BLaER1 (cell line): ENCODE results near the gene C13orf46.
A peak's percentile ranks its signal among the peaks of the same experiment; 100 is the strongest.
"Not testable (repeated sequence)": the region's sequence is repeated elsewhere in the genome, so short reads cannot be mapped to it uniquely, and the experiment has no call there.

ENCODE experiments used
- H3K27ac ChIP-seq: shearing (Covaris generic); formaldehyde crosslinking; 2 replicates; pipeline ENCODE4 v1.8.1; 2022
- H3K27me3 ChIP-seq: shearing (Covaris generic); formaldehyde crosslinking; 2 replicates; pipeline ENCODE4 v1.8.1; 2022
- H3K36me3 ChIP-seq: shearing (Covaris generic); formaldehyde crosslinking; 2 replicates; pipeline ENCODE4 v1.8.1; 2022
- H3K4me1 ChIP-seq: shearing (Covaris generic); formaldehyde crosslinking; 2 replicates; pipeline ENCODE4 v1.8.1; 2022
- H3K4me2 ChIP-seq: shearing (Covaris generic); formaldehyde crosslinking; 2 replicates; pipeline ENCODE4 v1.8.1; 2022
- H3K4me3 ChIP-seq: shearing (Covaris generic); formaldehyde crosslinking; 2 replicates; pipeline ENCODE4 v1.8.1; 2022
- H3K9ac ChIP-seq: shearing (Covaris generic); formaldehyde crosslinking; 2 replicates; pipeline ENCODE4 v1.8.1; 2022
- H3K9me3 ChIP-seq: shearing (Covaris generic); formaldehyde crosslinking; 2 replicates; pipeline ENCODE4 v1.8.1; 2022
- H4K20me1 ChIP-seq: shearing (Covaris generic); formaldehyde crosslinking; 2 replicates; pipeline ENCODE4 v1.8.1; 2022
- Cebpa-rat ChIP-seq: shearing (Covaris generic); IDR thresholded peaks from 2 replicates; pipeline ENCODE4 v1.8.1; 2022

Gene C13orf46

DNA sequence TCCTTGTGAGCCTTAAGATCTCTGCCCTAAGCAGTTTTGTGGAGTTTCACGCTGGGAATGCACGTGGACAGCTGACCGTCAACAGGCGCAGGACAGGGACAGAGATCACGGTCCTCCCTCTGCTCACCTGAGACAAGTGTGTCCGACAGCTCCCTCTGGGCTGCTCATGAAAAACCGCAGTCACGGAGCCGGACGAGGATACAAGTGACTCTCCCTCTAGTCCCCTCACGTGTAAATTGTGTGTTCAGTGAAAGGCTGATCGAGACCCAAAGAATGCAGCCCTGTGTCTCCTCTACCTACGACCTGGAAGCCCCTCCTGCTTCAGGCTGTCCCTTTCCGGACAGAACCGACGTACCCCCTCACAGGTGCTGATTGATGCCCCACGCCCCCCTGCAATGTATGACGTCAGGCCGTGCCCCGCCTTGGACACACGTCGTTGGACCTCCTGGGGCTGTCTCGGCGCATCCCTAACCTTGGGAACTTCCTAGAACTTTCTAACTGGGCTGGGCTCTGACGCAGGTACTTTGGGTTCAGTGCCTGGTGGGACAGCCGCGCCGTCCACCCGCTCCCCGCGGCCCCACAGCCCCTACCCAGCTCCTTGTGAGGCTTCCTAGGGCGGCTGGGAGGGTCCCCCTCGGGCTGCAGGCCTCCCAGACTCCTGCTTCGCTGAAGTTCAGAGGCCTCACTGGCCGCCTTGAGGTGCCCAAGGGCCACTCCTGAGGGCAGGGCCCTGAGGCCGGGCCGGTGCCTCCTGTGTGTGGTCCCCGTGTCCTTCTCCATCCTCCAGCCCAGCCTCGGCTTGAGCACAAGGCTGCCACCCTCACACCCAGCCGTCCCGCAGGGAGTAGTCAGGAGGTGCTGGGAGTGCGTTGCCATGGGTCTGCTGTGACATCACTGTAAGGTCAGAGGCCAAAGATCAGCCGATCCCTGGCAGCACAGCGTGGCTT, at the start of gene C13orf46:
TSS of gene C13orf46 (minus strand) at position 859 of the 947 bp plus-strand sequence. CDS start at position 780, 79 bp downstream.
- H3K4me1 ChIP-seq, result no peaks in the 10 kb centered on the region
- TF ChIP-seq Cebpa-rat, result no peak
- no peak within 1 kb of the TSS for H3K4me2 ChIP-seq
- no peak within 1 kb of the TSS for H3K9ac ChIP-seq
- H3K9me3 ChIP-seq, result no peaks in the 10 kb centered on the region
- H3K27me3 ChIP-seq, result no peaks in the 10 kb centered on the region
- no peak within 1 kb of the TSS for H3K4me3 ChIP-seq
- peaks cover 70% of the 10 kb centered on the region for H3K36me3 ChIP-seq
- H3K27ac ChIP-seq, result no peak within 1 kb of the TSS
- H4K20me1 ChIP-seq, result peaks cover 43% of the 10 kb centered on the region

DNA sequence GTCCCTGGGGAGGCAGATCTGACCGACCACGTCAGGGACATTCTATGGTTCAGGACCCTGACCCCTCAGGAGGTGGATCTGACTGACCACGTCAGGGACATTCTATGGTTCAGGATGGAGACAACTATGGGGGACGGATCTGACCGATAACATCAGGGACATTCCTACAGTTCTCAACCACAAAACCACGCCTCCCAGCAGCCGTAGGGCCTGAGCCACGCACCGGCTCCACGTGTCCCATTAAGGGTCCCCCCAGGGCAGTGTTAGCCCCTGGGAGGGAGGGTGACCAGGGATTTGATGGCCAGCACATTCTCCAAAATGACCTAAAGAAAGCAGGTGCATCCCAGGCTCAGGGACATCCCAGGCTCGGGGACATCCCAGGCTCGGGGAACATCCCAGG, 49.0 kb upstream of the C13orf46 start:
- Histone ChIP-seq H3K4me1 (peaks cover 66% of the 10 kb centered on the region), H3K27ac (no peak overlapping the region), H3K27me3 (no peaks in the 10 kb centered on the region), H3K4me3 (no peak overlapping the region), H4K20me1 (peaks cover 83% of the 10 kb centered on the region), H3K9ac (no peak overlapping the region), H3K36me3 (peaks cover 88% of the 10 kb centered on the region), H3K9me3 (no peaks in the 10 kb centered on the region), H3K4me2 (peak overlapping the region; percentile 29; the same call in 1 of the 2 replicates)
- TF ChIP-seq Cebpa-rat, result no peak

DNA sequence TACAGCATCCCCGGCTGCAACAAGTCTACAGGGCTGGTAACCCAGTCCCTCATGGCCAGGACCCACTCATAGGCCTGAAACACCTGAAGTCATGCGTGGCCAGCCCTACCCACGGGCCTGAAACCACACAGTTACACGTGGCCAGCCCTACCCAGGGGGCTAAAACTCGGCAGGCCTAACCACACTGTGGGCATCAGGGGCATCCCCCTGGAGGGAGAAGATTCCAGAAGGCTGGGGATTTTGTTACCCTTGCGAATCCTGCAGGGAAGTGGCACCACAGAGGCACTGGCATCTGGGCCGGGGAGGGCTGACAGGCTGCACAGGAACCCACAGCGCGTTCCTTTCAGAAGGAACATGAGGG, 48.4 kb upstream of the C13orf46 start:
- no peaks in the 10 kb centered on the region for H3K27me3 ChIP-seq
- H3K27ac ChIP-seq, result no peak overlapping the region
- peaks cover 83% of the 10 kb centered on the region for H4K20me1 ChIP-seq
- peaks cover 66% of the 10 kb centered on the region for H3K4me1 ChIP-seq
- H3K9ac ChIP-seq, result peak overlapping the region; percentile 38; the same call in 1 of the 2 replicates
- peak overlapping the region; percentile 29 for H3K4me2 ChIP-seq
- H3K9me3 ChIP-seq, result no peaks in the 10 kb centered on the region
- no peak overlapping the region for H3K4me3 ChIP-seq
- peaks cover 88% of the 10 kb centered on the region for H3K36me3 ChIP-seq
- no peak for TF ChIP-seq Cebpa-rat

DNA sequence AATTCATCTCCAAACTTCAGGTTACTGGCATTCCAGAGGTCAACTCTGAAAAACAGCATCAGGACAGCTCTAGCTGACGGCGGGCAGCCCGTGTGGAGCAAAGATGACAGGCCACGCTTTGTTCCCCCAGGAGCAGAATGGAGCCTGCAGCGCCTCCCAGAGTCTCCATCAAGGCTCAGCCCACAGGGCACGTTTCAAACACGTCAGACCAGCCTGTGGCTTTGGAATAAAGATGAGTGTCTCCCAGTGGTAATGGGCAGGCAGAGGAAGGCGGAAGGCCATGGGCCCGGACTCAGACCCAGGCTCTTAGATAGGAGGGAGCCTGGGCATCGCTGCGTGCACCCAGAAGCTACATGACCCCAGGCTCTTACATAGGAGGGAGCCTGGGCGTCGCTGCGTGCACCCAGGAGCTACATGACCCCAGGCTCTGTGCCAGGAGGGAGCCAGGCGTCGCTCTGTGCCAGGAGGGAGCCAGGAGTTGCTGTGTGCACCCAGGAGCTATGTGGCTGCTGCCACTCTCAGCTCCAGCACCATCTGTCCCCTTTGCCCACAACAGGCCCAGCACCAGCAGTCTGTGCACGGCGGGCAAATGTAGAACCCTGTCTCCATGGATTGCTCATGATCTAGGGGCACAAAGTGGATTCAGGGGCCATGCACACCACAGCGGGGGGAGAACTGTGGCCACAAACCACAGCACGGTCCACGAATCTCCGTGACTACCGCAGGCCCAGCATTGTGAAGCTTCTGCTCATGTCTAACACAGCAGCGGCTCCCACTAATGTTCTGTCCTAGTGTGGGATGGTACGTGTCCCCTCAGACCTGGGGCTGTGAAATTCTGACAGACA, 47.8 kb upstream of the C13orf46 start:
- peak overlapping the region; percentile 29 for H3K4me2 ChIP-seq
- peaks cover 80% of the 10 kb centered on the region for H4K20me1 ChIP-seq
- H3K27me3 ChIP-seq, result no peaks in the 10 kb centered on the region
- peaks cover 62% of the 10 kb centered on the region for H3K4me1 ChIP-seq
- H3K27ac ChIP-seq, result no peak overlapping the region
- H3K4me3 ChIP-seq, result no peak overlapping the region
- no peak for TF ChIP-seq Cebpa-rat
- peak overlapping the region; percentile 38; the same call in 1 of the 2 replicates for H3K9ac ChIP-seq
- H3K9me3 ChIP-seq, result no peaks in the 10 kb centered on the region
- H3K36me3 ChIP-seq, result peaks cover 88% of the 10 kb centered on the region

DNA sequence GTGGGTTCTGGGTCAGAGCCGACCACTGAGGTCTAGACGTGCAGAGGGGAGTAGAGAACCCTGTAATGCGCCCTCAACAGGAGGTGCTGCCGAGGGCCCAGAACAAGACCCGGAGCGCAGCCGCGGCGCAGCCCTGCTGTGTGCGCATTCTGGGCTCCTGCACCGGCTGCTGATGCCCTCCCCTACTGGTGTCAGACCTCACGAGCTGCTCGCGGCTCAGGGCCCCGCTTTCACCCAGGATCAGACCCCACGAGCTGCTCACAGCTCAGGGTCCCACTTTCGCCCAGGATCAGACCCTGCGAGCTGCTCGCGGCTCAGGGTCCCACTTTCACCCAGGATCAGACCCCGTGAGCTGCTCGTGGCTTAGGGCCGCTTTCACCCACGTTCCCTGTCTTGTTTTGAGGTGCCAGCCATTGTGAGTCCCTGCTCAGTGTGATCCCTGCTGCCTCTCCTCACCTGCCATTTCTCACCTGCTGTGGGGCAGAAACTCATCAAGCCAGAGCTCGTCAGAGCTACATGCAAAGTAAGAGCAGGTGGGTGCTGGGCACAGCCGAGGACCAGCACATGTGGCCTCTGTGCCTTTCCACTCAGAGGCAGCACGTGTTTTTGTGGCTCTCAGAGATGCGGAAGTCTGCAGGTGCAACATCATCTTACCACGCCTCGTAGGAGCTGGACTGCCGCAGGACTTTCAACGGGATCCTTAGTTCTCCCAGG, 47.0 kb upstream of the C13orf46 start:
- Histone ChIP-seq H3K27me3 (no peaks in the 10 kb centered on the region), H3K4me2 (no peak overlapping the region), H3K27ac (no peak overlapping the region), H3K9ac (no peak overlapping the region), H3K9me3 (no peaks in the 10 kb centered on the region), H4K20me1 (peaks cover 72% of the 10 kb centered on the region), H3K36me3 (peaks cover 91% of the 10 kb centered on the region), H3K4me1 (peaks cover 54% of the 10 kb centered on the region), H3K4me3 (no peak overlapping the region)
- TF ChIP-seq Cebpa-rat, result no peak

DNA sequence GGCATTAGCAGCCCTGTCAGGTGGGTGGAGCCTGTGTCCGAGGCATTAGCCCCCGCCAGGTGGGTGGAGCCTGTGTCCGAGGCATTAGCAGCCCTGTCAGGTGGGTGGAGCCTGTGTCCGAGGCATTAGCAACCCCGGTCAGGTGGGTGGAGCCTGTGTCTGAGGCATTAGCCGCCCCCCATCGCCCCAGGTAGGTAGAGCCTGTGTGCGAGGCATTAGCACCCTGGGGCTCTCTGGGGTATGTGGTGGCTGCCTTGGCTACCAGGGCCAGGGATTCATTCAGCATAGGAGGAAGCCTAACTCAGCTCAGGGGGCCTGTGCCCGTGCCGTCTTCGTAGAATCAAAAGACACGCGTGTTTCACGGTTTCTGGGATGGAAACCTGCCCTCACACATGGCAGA, 46.3 kb upstream of the C13orf46 start:
- not testable (repeated sequence) for H3K27ac ChIP-seq, H3K9ac ChIP-seq, H3K27me3 ChIP-seq, H3K9me3 ChIP-seq, H3K4me2 ChIP-seq, H3K4me3 ChIP-seq
- peaks cover 46% of the 10 kb centered on the region for H3K4me1 ChIP-seq
- peaks cover 95% of the 10 kb centered on the region for H3K36me3 ChIP-seq
- peaks cover 65% of the 10 kb centered on the region for H4K20me1 ChIP-seq

GRCh38 chr13:114019367-114019766, 45.5 kb upstream of the C13orf46 start:
- no peak overlapping the region for H3K4me2 ChIP-seq
- no peak overlapping the region for H3K27ac ChIP-seq
- no peak for TF ChIP-seq Cebpa-rat
- H3K4me3 ChIP-seq, result no peak overlapping the region
- no peaks in the 10 kb centered on the region for H3K9me3 ChIP-seq
- H3K9ac ChIP-seq, result no peak overlapping the region
- peaks cover 61% of the 10 kb centered on the region for H4K20me1 ChIP-seq
- no peaks in the 10 kb centered on the region for H3K27me3 ChIP-seq
- H3K36me3 ChIP-seq, result peaks cover 97% of the 10 kb centered on the region
- H3K4me1 ChIP-seq, result peaks cover 39% of the 10 kb centered on the region

- no peak overlapping the region for H3K9ac ChIP-seq
- peaks cover 31% of the 10 kb centered on the region for H3K4me1 ChIP-seq
- TF ChIP-seq Cebpa-rat, result no peak
- no peak overlapping the region for H3K4me2 ChIP-seq
- no peak overlapping the region for H3K4me3 ChIP-seq
- H4K20me1 ChIP-seq, result peaks cover 54% of the 10 kb centered on the region
- H3K27me3 ChIP-seq, result no peaks in the 10 kb centered on the region
- no peaks in the 10 kb centered on the region for H3K9me3 ChIP-seq
- H3K36me3 ChIP-seq, result peaks cover 95% of the 10 kb centered on the region
- H3K27ac ChIP-seq, result 0 out of 2 replicates have a peak overlapping the region, but pooled peaks have one; percentile 38
Observed at GRCh38 chr13:114018461-114019055, 44.7 kb upstream of the C13orf46 start.

DNA sequence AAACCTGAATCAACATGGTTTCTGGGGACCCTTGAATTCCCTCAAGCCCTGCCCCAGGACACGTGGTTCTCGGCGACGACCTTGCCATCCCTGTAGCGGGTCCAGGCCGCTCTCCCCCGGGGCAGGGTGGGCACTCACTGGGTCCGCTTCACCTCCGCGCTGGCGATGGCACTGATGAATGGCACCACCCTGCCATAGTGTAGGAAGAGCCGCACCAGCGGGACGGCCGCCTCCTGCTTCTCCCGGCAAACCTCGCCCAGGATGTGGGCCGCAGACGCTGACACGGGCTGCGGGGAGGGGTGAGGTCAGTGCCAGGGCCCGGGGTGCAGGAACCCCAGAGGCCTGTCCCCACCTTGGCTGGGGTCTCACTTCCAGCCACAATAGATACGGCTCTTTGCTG, 44.1 kb upstream of the C13orf46 start:
- Histone ChIP-seq H3K9me3 (no peaks in the 10 kb centered on the region), H4K20me1 (peaks cover 53% of the 10 kb centered on the region), H3K36me3 (peaks cover 93% of the 10 kb centered on the region), H3K4me1 (peaks cover 25% of the 10 kb centered on the region), H3K27ac (peak overlapping the region; percentile 38; the same call in 1 of the 2 replicates), H3K4me3 (no peak overlapping the region), H3K27me3 (no peaks in the 10 kb centered on the region), H3K4me2 (0 out of 2 replicates have a peak overlapping the region, but pooled peaks have one; percentile 7), H3K9ac (peak overlapping the region; percentile 29; the same call in 1 of the 2 replicates)
- no peak for TF ChIP-seq Cebpa-rat
